AG04449 (cell line): ENCODE measurements around the gene PDXK.

Experiments used
- CTCF ChIA-PET: fragments of 350-600 bp; formaldehyde crosslinking; extraction: SDS; loops from one replicate; lab custom pipeline; 2021; ENCODE audit warnings: antibody characterized with exemption; lab: Yijun Ruan, JAX
- POLR2A ChIA-PET: fragments of 400-600, 350-600 bp; formaldehyde crosslinking; extraction: SDS; loops from one replicate; lab custom pipeline; 2020; ENCODE audit warnings: antibody characterized with exemption, inconsistent platforms; lab: Yijun Ruan, JAX
- DNase-seq: peaks from one replicate; pipeline ENCODE4 v3.0.0-alpha.2; 2010; ENCODE audit warnings: low read depth, low spot score
- H3K4me3 ChIP-seq: 2 replicates; pipeline ENCODE4 v1.5.1; 2011; ENCODE audit warnings: low read depth, mild to moderate bottlenecking, control low read depth, low read length
- CTCF ChIP-seq: IDR thresholded peaks from one replicate; pipeline ENCODE4 v1.5.1; 2011; ENCODE audit warnings: mild to moderate bottlenecking, moderate library complexity, low read length, control low read depth, inconsistent platforms; ENCODE audit not compliant: insufficient read depth; ENCODE audit errors: missing control alignments

The PDXK gene

DNA sequence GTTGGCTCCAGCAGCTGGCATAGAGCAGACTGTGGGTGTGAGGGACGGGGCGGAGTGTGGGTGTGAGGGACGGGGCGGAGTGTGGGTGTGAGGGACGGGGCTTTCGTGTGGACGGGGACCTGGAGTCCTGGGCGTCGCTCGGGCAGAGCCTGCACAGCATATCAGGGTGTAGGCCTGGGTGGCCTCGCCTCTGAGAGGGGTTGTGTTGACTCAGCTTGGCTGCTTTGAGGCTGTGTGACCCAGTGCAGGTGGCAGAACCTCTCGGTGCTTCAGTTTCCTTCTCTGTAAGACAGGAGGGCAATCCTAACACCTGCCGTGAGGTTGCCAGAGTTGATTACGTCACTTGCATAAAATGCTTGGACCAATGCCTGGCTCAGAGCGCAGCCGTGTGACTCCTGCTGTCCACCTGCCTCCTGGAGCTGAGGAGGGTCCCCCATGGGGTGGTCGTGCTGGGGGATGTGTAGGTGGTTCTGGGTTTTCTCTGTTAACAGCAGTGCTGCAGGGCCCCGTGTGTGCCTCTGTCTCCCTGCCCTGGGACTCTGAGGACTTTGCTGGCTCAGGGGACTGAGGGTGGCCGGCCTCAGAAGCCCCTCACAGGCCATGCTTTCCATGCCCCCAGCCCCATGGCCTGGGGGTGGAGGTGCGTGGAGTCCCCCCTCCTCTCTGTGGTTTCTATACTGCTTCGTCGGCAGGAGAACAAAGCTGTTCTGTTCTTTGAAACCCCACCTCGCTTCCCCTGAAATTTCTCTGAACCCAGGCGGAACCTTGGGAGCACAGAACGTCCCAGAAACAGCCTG lies 15.4 kb downstream of the PDXK start:
- H3K4me3 ChIP-seq = no peak overlapping the region
- TF ChIP-seq CTCF = no peak
- ChIA-PET CTCF (interaction anchor here (0.7 to 0.8 kb wide), 2 partner anchors 12 to 59 kb away, joined by 3 read pairs; no protein-coding TSS in a partner anchor), POLR2A (no interaction called here)
- DNase-seq = no peak

DNA sequence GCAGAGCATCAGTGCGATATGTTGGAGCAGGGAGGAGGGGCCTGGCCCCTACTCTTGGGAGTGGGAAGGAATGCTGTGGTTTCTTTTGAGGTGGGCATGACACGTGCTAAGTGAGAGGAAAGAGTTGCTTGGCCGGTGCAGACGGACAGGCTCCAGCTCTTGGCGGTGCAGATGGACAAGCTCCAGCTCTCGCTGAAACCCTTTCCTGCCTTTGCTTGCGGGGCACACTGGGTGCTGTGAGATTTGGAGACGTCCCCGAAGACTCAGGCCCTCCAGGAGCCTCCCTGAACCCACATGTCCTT lies 15.9 kb downstream of the PDXK start:
- CTCF ChIA-PET = interaction anchor here (0.7 kb wide), 1 partner anchor 11 kb away, joined by 3 read pairs; no protein-coding TSS in a partner anchor
- no peak for DNase-seq
- POLR2A ChIA-PET = no interaction called here
- TF ChIP-seq CTCF = no peak
- no peak overlapping the region for H3K4me3 ChIP-seq

DNA sequence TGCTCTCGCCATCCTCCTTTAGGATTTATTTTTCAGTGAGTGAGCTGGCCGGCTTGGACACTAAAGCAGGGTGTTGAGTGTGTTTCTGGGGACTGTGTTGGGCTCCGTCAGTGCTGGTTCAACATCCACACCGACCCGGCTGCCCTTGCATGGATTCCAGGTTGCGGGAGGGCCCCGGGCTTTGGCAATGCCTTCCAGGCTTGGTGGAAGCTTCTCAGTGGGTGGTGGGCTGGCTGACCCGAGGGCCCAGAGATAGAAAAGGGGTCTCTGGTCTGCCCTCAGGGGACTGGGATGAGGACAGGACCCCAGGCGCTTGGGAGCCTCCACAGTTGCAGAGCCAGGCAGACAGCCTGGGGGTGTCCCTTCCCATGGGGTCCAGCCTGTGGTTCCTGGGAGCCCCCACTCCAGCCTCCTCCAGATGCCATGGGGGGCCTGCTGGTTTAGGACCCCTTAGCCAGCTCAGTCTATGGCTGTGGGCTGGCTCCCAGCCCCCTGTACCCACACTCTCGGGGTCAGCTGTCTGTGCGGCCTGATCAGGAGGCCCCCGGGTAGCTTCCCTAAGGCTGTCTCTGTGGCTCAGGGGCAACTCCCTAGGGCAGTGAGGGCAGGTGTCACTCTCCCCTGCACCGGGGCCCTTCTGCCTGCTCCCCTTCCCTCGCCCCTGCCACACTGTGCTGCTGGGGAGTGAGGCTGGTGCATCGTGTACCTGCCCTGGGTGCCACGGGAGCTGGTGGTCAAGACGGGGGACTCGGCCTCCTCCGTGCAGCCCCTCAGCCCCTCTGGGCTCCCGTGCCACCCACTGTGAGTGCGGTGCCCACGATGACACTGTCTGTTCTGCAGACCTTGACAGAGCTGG lies 16.5 kb downstream of the PDXK start:
- ChIA-PET CTCF (no interaction called here), POLR2A (interaction anchor here (0.6 kb wide), 1 partner anchor 825 kb away, joined by 4 read pairs; no protein-coding TSS in a partner anchor)
- no peak overlapping the region for H3K4me3 ChIP-seq
- no peak for DNase-seq
- no peak for TF ChIP-seq CTCF

DNA sequence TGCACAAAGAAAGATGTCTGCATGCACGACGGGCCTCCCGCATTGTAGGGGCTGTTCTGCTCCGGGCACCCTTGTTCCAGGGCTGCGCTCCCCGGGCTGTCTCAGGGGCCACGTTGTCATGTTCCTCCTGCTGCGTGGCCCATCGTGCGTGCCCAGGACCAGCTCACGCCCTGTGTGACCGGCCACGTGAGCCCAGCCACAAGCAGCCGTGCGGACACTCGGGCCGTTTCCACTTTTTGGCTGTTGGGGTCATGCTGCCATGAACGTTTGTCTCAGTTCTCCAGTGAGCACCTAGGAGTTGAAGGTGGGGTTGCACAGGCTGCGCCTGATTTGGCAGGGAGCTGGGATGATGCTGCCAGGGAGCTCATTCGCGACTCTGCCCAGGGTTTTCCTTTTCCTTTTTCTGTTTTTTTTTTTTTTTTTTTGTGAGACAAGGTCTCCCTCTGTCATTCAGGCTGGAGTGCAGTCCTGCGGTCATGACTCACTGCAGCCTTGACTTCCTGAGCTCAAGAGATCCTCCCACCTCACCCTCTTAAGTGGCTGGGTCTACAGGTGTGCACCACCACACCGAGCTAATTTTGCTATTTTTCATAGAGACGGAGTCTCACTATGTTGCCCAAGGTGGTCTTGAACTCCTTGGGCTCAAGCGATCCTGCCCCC lies 17.4 kb downstream of the PDXK start:
- ChIA-PET POLR2A (interaction anchor here (0.6 kb wide), 1 partner anchor 826 kb away, joined by 4 read pairs; no protein-coding TSS in a partner anchor), CTCF (interaction anchor here (1.4 to 2.2 kb wide), 2 partner anchors 8 to 16 kb away, joined by 3 to 6 read pairs; no protein-coding TSS in a partner anchor)
- no peak for DNase-seq
- TF ChIP-seq CTCF = no peak
- no peak overlapping the region for H3K4me3 ChIP-seq

GRCh38 chr21:43737158-43737950 lies 18.4 kb downstream of the PDXK start:
- ChIA-PET POLR2A (no interaction called here), CTCF (interaction anchor here (1.2 to 2.2 kb wide), 3 partner anchors 9 to 28 kb away, joined by 3 to 6 read pairs (median 3); no protein-coding TSS in a partner anchor)
- no peak for DNase-seq
- TF ChIP-seq CTCF = no peak
- H3K4me3 ChIP-seq = no peak overlapping the region
